HG03342 (cell line): ENCODE measurements around the gene GRID1.

Experiments used
- ATAC-seq: cut with Tn5 transposase; IDR thresholded peaks from one replicate; pipeline ENCODE4 v1.9.1; 2021; ENCODE audit warnings: mild to moderate bottlenecking, moderate library complexity; ENCODE audit not compliant: unreplicated experiment

Gene GRID1

DNA sequence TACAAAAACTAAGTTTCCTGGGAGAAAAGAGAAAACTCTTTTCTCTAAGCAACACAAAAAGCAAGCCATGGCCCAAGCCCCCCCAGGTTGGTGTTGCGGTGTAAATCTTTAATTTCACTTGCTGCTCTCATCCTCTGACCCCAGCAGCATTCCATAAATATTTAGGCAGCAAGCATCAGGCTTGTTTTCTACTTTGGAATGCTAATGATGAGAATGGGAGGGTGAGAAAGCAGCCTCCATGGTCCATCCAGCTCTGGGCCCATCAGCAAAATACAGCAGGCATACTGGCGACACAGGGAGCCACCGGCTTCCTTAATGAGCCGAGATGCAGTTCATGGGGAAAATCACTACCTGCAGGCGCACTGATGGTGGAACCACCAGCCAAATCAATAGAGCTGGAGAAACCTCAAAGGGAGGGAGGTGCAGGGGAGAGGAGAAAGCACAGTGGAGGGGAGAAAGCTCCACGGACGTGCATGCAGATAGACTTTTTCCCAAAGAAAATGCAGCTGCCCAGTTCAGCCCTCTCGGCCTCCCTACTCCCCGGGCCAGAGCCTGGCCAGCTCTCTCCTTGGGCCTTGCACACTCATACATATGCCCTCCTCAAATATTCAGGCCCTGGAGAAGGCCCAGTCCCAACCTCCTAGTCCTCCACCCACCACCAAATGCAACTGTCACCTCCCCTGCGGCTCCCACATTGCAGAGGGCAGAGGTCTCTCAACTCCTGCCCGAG lies 131.9 kb downstream of the GRID1 start:
- no peak for ATAC-seq

DNA sequence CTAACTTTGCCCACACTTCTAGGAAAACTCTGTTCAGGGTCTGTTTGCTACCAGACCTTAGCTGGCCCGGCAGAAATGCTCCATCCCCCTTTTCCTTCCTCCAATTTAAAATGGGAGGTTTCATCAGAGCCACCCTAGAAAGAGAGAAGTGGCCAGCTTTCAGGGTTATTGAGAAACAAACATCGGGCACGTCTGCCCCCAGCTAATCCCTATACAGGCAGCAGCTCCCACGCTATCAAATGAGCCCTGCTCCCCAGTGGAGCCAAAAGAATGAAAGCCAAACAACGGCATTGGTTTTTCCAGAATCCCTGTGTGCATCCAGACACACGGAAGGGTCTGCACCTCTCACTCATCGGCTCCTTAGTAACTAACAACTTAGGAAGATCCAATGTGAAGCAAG lies 132.5 kb downstream of the GRID1 start:
- no peak for ATAC-seq

DNA sequence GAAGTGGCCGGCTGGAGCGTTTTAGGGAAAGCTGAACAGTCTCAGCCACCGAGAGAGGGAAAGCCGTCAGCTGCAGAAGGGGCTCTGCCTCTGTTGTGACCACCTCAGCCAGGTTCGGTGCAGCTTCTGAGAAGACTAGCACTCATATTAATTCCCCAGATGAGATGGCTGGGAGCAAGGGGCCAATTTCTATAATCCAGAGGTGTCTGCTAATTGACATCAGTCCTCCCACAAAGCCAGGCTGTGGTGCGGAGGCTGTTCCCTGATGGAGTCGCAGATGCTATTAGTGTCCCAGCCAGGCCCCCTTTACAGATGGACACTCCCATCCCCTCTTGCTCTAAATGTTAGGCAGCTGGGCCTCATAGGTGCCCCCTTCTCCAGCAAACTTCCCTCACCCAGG lies 133.5 kb downstream of the GRID1 start:
- no peak for ATAC-seq

DNA sequence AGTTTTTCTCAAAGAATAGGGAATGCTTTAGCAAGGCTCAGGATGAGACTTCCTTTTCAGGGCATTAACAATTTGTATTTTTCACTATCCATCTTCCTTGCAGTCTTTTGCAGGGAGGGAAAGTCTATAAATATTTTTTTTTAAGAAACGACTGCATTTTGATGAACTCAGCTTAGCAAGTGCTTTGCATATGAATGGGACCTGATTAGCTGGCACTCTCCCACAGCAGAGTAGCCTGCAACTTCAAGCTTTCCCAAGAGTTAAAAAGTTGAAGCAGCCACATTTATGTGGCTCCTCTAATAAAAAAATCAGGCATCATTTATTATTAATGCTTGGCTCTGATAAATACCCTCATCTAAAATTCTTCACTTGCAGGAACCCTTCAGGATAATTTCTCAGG lies 134.0 kb downstream of the GRID1 start:
- ATAC-seq, result no peak

DNA sequence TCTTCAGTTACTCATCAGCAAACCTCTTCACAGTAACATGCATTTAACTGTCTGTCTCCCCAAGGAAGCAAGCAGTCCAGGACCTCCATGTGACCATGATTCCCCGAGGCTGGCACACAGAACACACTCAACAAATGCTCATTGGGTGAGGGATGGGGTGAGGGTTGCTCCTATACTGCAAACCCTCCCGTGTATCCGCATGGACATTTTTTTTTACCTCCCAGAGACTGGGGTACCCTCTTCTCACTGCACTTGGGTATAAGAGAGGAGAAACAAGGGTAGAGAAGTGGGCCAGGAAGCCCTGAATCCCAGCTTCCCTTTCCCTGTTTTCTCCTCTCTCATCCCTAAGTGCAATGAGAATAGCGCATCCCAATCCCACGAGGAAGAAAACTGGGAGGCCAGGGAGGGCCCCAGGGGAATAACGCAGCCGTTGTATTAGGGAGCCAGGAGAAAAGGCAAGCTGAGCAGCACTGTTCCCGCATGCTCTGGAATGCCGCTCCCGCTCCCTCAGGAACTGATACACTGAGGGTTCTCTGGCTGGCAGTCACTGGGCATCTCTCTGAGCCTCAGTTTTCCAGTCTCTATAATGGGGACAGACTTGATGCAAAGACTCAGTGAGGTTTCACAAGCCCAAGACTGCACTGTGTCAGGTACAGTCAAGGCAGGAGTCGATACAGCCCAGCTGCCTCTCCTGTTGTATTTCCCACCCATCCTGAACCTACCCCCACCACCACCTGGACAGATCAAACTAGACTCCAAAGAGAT lies 134.6 kb downstream of the GRID1 start:
- ATAC-seq, result no peak

DNA sequence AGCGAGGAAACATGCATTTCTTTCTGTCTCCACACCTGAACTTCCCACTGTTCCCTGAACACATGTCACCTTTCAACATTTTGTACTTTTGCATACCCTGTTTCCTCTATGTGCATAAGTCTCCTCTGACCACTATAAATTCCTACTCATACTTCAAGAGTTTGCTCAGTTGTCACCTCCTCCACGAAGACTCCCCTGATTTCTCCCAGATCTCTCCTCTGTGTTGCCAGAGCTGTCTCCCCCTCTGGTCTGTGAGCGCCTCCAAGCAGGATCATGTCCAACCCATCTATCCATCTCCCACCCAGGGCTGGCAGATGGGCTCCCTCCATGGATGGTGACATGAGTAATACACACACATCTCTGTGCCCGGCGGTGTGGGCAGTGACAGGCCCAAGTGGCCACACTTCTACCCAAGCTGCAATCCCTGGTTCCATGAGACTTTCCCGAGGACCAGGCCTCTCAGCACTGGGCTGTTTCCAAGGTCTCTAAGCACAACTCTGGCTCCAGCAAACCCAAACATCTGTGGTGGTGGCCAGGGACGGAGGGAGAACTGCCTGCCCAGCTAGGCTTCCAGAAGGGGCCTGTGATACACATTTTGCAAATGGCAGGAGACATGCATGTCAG lies 135.9 kb downstream of the GRID1 start:
- ATAC-seq, result no peak

DNA sequence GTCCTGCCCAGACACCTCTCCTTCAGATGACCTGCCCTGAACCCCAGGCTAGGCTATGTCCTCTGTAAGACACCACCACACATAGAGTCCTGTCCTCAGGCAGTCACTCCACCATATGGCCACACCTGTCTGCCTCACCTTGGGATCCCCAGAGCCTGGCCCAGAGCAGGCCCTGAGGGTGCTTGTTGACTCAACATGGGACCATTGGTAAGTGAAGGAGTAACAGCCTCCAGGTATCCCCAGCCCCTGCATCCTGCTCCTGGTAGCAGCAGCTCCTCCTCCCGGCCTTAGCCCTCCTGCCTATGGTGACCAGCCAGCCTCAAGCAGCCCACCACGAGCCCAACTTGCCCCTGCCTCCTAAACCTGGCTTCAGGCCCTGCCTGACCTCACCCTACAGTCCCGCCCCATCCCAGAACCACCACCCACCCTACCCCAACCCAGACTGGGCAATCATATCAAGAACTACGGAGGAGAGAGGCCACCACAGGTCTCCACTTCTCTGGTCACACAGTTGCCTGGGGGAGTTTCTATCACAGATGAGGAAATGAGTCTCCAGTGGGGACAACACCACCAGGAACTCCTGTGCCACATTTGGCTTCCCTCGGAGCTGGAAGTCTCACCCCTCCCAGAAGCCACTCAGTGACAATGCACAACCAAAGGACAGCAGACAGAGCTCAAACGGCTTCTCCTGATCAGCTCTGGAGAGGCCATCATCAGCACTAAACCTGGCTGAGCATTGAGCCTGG lies 136.6 kb downstream of the GRID1 start:
- no peak for ATAC-seq

DNA sequence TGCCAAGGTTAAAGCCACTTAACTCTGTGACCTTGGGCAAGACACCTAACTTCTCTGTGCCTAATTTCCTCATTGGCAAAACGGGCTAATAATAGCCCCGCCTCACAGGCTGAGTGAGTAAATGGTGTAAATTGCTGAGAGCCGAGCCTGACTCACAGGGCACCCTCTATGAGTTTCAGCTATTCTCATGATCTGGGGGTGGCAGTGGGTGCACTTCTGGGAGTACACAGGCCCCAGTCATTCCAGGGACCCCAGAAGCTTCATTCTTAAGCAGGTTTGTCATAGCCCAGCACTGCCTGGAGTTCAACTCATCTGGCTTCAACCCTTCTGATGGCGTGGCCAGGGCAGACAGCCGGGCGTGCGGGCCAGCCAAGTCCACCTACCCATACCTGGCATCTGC lies 137.2 kb downstream of the GRID1 start:
- ATAC-seq, result no peak

DNA sequence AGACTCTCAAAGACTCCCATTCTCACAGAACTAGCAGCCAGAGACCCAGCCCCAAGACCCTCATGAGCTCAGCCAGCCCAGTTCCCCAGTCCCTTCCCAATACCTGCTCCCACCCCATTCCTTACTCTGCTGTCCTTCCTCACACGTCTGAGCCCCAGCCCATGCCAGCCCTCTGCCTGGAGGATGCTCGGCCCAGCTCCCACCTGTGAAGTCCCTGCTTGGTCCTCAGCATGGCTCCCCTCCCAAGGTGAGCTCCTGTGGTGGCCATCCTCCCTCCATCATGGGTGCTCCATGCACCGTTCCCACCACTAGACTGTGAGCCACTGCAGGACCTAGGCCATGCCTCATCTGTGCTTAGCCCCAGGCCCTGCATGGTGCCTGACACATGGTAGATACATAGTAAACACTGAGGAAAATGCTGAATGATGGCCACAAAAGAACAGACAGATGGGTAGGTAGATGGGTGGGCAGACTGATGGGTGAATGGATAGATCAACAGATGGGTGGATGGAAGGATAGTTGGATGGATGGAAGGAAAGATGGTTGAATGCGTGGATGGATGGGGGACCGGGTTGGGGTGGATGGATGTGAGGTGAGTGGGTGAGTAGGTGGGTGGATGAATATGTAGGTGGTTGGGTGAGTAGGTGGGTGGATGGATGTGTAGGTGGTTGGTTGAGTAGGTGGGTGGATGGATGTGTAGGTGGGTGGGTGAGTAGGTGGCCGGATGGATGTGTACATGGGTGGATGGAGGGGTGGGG lies 138.9 kb downstream of the GRID1 start:
- ATAC-seq, result no peak

DNA sequence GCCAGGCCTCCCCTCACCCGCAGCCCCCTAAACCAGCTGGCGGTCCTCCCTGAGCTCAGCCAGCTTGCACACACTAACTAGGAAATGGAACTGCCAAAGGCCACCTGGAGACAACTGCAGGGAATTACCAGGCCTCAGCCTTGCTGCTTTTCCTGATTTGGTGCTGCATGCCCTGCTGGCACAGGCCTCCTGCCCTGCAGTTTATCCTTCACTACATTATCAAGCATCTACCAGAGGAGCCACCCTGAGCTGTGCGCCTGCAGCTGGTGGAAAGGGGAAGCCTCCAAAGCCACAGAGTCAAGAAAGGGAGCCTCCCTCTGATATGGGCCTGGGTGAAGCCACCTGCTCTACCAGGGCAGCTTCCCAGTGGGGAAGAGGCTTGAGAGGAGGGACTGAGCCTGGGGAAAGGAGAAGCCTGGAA lies 139.8 kb downstream of the GRID1 start:
- ATAC-seq, result no peak

DNA sequence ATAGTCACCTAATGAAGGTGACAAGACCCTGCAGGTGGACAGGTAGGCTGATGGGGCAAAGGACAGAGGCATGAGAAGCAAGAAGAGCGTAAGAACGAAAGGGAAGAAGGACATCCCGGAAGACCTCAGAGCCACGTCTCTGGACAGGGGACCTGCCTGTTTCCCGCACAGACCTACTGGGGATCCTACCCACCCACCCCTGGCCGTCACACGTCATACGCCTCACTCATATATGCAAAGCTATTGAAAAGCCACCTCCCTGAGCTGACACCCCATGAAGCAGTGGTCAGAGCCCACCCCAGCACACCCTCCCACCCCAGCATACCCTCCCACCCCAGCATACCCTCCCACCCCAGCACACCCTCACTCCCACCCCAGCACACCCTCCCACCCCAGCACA lies 140.6 kb downstream of the GRID1 start:
- no peak for ATAC-seq

DNA sequence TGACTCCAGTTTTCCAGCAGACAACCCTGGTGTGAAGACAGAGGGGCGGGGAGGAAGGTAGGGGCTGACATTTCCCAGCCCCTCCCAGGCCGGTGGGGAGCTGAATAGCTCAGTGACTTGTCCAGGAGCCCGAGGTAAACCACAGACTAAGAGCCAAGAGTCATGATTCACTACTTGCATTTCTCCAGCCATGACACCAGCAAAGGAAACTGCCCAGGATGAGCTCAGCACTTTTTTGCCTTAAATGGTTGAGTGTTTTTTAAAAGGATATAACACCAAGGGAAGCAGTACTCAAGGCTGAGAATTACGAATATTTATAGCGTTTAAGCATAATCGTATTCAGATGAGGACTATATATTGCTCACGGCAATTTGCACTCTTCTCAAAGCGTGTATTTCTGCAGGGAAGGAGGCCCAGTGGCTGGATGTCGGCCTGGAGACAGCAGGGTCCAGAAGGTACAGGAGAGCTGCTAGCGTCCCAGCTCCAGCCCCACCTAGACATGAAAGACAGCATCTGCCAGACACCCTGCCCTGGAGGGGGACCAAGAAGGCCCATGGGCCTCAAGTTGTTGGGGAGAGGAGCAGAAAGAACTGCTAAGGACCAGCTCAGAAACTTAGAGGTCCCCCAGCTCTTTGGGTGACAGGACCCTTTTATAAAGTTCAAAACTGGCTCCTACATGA lies 141.4 kb downstream of the GRID1 start:
- ATAC-seq, result no peak

DNA sequence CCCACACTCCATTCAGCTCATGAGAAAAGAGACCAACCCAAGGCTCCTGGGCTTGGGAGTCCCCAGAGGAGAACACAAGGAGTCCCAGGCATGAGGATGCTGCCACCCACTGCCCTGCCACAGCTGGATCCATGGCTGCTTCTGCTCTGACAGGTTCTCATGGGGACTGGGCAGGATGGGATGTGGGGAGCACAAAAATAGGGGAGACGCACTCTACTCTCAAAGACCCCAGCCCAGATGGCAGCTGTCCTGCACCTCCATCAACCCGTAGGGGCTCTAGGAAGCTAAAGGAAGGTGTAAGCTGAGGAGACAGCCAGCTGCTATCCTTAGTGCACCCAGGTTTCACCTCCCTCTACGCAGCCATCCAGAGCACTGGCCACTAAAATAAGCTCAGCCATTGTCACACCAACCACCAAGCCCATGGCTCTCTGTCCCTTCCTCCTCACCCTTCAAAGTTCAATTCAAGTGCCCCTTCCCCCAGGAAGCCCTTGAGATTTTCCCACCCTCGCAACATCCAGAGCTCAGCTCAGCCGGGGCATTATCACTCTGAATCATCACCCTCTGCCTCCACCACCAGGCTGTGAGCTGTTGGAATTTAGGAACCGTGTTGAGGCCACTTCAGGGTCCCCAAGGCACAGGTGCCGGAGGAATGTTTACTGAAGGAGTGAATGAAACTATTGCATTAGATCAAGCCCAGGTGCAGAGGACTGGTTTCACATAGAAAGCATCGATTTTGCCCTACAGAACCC lies 142.1 kb downstream of the GRID1 start:
- no peak for ATAC-seq

DNA sequence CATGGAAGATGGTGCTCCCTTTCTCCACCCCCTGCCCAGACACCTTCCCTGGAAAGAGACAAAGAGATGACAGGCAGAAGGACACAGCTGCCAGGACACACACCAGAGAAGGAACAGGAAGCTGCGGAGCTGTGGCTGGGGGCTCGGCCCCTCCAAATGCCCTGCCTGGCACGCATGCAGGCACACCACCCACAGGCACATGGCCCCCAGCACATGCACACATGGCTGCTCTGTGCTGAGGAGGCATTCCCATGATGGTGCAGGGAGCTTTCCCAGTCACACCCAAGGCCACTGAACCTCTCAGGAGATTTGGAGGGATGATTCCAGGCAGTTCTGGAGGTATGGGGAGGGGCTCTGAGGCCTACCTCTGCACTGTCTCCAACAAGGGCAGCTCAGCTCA lies 143.3 kb downstream of the GRID1 start:
- ATAC-seq, result no peak

DNA sequence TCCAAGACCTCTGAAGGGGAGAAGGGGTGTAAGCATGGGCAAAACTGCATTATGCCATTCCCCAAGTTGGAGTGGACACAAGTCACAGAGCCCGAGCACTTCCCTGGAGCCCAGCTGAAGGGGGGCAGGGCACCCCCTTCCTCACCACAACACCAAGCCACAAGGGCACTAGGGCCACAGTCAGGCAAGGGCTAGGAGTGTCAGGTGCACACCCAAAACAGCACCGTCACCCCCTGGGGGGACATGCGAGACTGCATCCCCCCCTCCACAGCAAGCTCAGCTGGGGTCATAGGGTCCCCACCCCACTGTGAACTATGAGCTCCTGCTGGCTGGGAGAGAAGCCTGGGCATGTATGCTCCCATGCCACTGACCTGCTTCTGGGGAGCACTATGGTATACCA lies 143.9 kb downstream of the GRID1 start:
- no peak for ATAC-seq

DNA sequence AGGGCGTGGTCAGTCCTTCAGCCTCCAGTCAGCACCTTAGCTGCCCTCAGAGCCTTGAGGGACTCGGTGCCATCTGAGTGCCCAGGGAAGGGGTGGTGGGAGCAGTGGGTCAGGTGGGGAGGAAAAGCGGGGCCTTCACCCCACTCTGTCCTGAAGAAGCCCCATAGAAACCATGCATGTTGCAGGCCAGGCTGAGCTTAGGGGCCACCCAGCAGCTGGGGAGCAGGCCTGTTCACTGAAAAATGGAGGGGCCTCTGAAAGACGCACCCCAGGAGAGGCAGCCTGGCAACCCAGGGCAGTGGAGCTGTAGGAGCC lies 144.3 kb downstream of the GRID1 start:
- ATAC-seq, result no peak

DNA sequence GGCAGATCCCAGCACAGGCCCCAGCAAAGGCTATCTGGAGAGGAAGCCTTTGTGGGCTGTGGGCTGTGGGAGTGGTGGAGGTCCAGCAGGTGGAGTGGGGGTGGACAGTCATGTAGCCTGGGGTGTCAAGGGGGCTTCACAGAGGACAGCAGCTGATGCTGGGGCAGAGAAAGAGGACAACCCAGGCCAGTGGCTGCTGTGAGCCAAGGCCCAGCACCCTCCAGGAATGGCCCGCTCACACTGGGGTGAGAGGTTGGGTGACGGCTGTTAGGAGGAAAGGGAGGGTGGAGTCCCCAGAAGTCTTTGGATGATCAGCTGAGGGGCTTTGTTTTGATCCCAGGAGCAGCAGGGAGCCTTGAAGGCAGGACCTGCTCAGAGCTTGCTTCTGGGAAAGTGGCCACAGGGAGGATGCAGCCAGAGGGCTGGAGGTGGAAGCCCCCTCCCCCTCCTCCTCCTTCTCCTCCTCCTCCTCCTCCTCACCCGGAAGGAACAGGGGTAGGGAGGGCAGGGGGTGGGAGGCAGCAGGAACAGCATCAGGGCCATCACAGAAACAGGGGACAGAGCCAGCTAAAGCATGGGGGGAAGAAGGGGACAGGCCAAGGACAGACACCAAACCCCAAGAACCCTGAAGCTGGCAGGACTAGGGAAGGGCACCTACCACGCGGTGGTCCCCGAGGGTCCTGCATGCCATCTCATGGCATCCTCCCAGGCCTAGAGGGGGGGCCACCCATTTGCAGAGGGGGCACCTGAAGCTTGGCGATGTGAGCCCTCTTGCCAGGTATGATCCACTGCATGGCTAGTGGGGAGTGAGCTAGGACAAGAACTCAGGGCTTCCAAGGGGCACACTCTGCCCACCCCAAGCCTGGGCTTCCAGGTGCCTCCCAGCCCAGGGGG lies 144.9 kb downstream of the GRID1 start:
- no peak for ATAC-seq

DNA sequence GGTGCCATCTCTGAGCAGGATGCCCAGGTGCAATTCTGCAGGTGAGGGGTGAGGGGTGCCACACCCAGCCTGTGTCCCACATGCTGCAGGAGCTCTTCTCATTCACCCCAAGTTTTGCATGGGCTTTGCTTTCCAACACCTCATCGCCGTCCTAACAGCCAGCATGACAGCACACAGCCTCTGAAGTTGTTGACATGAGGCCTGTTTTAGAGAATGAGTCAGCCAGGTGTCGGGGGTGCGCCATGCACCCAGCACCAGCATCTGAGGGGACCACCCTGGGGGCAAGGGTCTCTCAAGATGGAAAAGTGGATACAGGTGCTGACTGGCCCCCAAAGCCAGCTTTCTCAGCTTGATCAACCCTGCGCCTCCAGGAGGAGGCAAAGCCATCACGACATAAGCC lies 146.0 kb downstream of the GRID1 start:
- ATAC-seq, result no peak

DNA sequence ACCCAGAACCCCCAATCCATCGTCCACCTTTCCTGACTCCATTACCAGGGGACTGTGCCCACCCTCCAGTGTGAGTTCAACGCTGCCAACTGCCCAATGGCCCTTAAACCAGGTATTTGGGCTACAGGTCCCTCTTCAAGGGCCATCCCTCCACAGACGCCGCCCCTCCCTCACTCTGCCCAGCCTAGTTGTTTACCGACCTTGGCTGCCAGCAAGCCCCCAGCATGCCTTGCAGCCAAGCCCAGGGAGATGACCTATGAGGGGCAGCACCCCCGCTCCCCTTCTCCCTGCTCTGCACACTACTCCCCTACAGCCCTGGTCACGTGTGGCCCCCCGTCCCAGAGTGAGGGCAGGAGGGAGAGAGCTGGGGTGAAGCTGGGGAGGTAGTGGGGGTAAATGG lies 147.3 kb downstream of the GRID1 start:
- ATAC-seq, result no peak
